Dedifferentiated amniotic fluid mesenchymal stem cell (primary cell): ENCODE measurements around the gene CIAPIN1.

Source experiments
- DNase-seq: peaks from one replicate; pipeline ENCODE4 v3.0.0-alpha.2; 2016; ENCODE audit errors: extremely low spot score

The CIAPIN1 gene

DNA sequence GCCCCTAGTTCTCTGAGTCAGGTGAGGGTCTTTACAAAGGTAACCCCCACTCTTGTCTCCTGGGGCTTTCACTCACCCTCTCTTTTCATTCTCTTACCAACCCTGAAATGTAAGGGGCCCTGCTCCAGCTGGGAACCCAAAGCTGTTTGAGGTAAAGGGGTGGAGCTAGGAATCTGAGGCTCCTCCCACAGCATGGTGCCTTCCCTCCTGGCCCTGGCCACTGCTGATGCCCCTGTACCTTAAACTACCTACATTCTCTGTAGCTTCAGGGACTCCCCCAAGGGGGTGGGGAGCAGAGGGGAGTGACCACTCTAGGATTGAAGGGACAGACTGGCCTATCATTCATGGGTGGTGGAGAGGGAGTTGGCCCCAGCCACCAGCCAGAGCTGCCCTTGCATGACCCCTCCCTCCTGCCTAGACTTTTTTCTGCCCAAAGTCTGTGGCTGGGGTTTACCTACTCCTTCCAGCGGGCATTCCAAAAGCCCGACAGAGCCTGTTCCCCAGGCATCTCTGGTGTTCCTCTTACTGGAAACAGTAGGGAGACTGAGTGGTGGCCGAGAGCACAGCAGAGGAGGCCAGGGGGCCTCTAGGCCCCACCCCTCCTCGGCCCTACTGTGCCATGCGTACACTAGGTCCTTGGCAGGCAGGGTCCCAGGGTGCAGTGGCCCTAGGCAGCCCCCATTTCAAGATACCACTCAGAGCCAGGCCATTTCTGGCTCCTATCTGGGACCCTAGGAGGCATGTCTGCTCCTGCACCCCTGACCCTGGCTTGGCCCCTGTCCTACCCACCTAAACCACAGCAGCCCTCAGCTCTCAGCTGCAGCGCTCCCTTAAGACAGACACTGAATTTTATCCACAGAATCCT, 29.6 kb upstream of the CIAPIN1 start:
- DNase-seq = no peak

- no peak for DNase-seq
These were observed 28.6 kb upstream of the CIAPIN1 start for GRCh38 chr16:57475711-57476339.

DNA sequence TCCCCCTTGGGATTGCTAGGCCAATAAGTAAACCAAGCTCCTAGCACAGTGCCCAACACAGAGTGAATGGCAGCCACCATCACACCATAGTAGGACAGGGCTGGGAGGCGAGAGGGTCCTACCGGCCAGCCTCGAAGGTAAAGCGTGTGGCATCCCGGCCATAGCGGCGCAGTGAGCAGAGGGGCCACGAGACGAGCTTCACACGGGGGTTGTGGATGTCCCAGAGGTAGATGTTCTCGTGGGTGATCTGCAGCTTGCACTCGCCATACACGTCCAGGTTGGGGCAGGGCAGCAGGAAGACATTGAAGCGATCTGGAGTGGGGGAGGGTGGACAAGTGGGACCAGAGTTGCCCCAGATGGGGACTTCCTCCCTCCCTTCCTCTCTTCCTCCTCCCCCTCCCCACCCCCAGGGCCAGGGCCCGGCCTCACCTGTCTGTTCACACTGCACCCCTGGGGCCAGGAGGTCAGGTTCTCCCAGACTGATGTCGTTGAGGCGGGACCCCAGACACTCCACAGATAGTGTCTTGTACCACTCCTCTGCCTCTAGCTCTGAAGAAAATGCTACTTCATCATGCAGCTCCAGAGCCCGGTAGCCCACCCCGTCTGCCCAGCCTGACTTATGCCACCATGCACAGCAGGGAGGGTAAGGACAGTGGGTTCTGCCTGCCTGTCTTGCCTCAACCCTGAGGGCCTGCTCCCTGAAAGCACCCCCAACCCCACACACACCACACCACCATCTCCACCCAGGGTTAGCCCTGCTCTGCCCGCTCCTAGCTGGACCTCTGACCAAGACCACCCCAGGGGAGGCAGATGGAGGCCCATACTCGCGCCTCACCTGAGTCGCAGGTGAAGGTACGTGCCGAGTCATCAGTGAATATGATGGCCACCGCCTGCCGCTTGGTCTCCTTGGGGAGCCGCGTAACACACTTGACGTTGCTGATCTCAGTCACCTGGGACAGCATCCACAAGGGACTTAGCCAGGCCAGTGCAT, 27.8 kb upstream of the CIAPIN1 start:
- no peak for DNase-seq

DNA sequence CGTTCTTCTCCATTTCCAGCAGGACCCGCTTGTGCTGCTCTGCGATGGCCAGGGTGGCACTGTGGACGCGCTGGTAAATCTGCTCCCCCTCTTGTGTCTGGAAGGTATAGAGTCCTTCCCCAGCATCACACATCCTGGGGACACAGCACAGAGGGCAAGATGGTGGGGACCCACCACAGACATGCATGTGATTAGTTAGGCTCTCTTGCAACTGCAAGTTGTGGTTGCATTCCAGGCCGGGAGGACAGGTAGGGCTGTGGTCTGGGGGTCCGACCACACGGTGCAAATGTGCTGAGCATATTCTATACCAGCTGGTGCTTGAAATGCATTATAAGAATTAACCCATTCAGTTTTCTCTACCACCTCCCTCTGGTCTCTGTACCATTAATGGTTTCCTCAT, 26.7 kb upstream of the CIAPIN1 start:
- no peak for DNase-seq

- DNase-seq = no peak
These were observed 26.1 kb upstream of the CIAPIN1 start for GRCh38 chr16:57473176-57473840.

GRCh38 chr16:57472665-57473060, 25.5 kb upstream of the CIAPIN1 start:
- no peak for DNase-seq

- no peak for DNase-seq
These were observed 24.9 kb upstream of the CIAPIN1 start for GRCh38 chr16:57471852-57472664.

- no peak for DNase-seq
These were observed 24.0 kb upstream of the CIAPIN1 start for GRCh38 chr16:57471209-57471608.

GRCh38 chr16:57470711-57471110, 23.5 kb upstream of the CIAPIN1 start:
- no peak for DNase-seq

DNA sequence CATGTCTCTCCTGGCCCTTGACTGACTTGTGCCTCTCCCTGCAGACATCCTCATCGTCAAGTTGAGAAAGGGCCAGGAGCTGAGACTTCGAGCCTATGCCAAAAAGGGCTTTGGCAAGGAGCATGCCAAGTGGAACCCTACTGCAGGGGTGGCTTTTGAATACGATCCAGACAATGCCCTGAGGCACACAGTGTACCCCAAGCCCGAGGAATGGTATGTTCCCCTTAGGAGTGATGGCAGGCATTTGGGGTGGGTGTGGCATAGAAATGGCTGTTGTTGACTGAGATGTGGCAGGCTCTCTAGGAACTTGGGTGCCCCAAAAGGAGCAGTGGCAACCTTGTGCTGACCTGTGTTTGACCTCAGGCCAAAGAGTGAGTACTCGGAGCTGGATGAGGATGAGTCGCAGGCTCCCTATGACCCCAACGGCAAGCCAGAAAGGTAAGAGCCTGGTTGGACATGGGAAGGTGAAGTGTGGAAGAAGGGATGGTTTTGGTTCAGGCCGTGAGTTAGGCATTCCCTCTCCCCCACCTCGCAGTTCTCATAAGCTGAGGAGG, 22.8 kb upstream of the CIAPIN1 start:
- DNase-seq = no peak

DNA sequence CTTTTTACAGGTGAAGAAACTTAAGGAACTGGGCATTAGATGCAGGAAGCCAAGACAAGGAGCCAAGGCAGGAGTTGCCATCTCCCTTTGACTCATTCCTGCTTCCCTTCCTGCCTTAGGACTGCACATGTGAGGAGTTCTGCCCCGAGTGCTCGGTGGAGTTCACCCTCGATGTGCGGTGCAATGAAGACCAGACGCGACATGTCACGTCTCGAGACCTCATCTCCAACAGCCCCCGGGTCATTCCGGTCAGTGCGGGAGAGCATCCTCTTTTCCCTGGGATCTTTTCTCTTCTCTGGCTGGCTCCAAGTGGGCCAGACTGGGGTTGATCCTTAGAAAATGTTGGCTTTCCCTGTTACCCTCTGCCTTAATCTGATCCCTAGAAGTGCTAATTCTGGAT, 21.9 kb upstream of the CIAPIN1 start:
- DNase-seq = no peak

DNA sequence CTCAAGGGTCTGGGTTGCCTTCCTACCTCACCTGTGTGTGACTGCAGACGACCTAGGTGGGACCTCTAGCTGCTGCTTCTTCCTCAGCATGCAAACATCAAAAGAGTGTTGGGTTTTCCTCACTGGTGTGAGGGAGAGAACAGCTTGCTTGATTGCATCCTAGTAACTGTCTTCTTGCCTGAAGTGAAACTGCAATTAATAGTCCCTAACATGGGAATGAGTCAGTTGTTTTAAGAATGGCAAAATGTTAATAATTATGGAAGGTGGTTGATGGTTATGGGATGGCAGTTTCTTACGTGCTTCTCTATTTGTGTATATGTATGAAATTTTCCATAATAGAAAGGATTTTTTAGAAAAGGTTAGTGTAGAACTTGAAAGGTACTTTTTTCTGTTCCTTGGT, 21.2 kb upstream of the CIAPIN1 start:
- no peak for DNase-seq

- no peak for DNase-seq
These were observed 17.3 kb upstream of the CIAPIN1 start for GRCh38 chr16:57464523-57464922.

- no peak for DNase-seq
These were observed 15.8 kb upstream of the CIAPIN1 start for GRCh38 chr16:57462978-57463362.

GRCh38 chr16:57462209-57462977, 15.2 kb upstream of the CIAPIN1 start, which contains the start of gene POLR2C:
Gene POLR2C (plus strand): TSS chr16:57462679. CDS start chr16:57462725, 46 bp downstream.
- DNase-seq = peak; percentile 78

GRCh38 chr16:57452021-57452420, 4.8 kb upstream of the CIAPIN1 start:
- DNase-seq = no peak

DNA sequence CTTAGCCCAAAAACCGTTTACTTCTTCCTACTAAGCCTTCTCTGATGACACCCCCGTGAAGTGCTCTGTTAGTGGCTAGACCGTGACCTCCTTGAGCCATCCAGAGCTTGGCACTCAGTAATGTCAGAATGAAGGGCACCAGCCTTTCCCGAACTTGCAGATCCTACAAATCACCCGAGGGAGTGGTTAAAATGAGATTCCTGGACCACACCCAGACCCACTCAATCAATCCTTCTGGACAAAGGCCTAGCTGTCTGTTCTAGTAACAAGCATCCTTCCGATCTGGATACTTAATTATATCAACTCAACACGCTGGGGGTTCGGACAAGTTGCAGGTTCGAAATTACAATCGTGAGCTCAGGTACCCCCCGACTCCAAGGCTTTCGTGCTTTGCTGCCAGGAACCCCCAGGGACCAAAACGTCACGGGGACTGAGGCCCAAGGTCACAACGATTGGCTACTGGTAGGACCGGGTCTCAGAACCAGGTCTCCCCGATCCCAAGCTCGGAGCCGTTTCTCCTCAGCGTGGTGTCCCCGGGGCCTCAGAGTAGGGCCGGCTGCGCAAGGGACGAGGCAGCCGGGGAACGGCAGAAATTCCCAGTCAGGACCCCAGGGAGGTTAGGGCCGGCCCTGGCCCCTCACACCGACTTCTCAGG, 527 bp downstream of the CIAPIN1 start:
- DNase-seq = no peak

DNA sequence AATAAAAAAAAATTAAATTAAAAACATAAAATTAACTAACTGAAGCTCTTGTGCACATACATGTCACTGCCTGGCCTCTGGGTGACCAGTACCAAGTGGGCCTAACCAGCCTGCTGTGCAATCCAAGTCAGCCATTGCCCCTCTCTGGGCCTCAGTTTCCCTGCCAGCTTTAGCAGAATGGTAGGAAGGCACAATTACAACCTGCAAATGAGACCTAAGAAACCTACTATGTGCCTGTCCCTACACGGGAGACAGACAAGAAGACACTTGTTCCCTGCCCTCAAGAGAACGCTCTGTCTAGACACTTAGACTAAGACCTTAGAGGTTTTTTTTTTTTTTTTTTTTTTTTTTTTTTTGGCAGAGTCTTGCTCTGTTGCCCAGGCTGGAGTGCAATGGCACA, 1.7 kb downstream of the CIAPIN1 start:
- no peak for DNase-seq

DNA sequence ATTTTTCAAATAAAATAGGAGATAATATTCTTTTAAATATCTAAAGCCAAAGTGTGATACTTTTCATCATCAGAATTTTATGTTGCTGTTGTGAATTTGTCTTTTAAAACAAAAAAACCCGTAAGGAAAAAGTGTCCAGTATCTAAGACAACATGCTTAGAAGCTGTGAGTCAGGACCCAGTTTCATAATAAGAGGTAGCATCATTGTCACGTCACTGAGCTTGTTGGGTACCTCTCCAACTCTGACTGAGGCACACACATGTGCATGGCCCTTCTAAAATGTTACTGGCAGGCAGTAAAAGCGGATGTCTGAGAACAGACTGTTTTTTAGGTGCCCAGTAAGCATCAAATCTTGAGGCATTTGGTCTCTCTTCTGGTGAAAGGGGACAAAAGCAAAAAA, 2.5 kb downstream of the CIAPIN1 start:
- no peak for DNase-seq
